Loucy (cell line): Measurements from ENCODE around the gene SEMA6A.

Source experiments
- EZH2phosphoT487 ChIP-seq: fragments of 200-600 bp; IDR thresholded peaks from 2 replicates; pipeline ENCODE4 v1.6.1; 2018; ENCODE audit warnings: antibody characterized with exemption, mild to moderate bottlenecking, moderate library complexity, borderline replicate concordance
- TF ChIP-seq, protein P1 (sequence below): fragments of 200-600 bp; sonication (generic); conservative IDR thresholded peaks from 2 replicates; pipeline ENCODE4 v1.5.1; 2014; ENCODE audit warnings: mild to moderate bottlenecking, antibody characterized with exemption, low read length

DNA sequence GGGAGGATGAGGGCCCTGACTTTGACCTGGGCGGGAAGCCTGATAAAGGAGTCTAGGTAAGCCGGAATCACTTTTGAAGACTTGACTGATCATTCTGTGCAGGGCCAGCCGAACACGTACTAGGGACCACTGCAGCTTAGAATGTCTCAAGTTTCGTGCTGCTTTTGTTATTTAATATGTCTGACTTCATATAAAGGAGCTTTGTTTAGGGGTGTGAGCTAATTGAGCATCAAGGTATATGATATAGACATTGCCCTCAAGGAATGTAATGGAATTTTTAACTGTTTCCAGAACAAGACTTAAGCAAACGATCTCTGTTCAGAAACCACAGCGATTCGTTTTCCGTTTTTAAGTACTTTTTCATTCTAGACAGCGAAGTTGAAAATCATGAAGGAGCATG, 173.0 kb downstream of the SEMA6A start:
- TF ChIP-seq, protein P1, sequence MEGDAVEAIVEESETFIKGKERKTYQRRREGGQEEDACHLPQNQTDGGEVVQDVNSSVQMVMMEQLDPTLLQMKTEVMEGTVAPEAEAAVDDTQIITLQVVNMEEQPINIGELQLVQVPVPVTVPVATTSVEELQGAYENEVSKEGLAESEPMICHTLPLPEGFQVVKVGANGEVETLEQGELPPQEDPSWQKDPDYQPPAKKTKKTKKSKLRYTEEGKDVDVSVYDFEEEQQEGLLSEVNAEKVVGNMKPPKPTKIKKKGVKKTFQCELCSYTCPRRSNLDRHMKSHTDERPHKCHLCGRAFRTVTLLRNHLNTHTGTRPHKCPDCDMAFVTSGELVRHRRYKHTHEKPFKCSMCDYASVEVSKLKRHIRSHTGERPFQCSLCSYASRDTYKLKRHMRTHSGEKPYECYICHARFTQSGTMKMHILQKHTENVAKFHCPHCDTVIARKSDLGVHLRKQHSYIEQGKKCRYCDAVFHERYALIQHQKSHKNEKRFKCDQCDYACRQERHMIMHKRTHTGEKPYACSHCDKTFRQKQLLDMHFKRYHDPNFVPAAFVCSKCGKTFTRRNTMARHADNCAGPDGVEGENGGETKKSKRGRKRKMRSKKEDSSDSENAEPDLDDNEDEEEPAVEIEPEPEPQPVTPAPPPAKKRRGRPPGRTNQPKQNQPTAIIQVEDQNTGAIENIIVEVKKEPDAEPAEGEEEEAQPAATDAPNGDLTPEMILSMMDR, result no peak
- no peak for TF ChIP-seq EZH2phosphoT487
